Ishikawa (cell line): ENCODE measurements around the gene EMC9.

ENCODE experiments used
- CEBPB ChIP-seq: IDR thresholded peaks from 2 replicates; pipeline ENCODE4 v1.6.1; 2012
- CREB1 ChIP-seq: IDR thresholded peaks from 2 replicates; pipeline ENCODE4 v1.6.1; 2012; ENCODE audit warnings: low read depth
- EGR1 ChIP-seq: IDR thresholded peaks from 2 replicates; pipeline ENCODE4 v1.6.1; 2012
- EP300 ChIP-seq: IDR thresholded peaks from 2 replicates; pipeline ENCODE4 v1.6.1; 2012; ENCODE audit warnings: borderline replicate concordance
- FOXM1 ChIP-seq: IDR thresholded peaks from 2 replicates; pipeline ENCODE4 v1.6.1; 2012; ENCODE audit warnings: low read depth, borderline replicate concordance
- NFIC ChIP-seq: IDR thresholded peaks from 2 replicates; pipeline ENCODE4 v1.6.1; 2012
- RAD21 ChIP-seq: IDR thresholded peaks from 2 replicates; pipeline ENCODE4 v1.6.1; 2012; ENCODE audit warnings: low read depth
- REST ChIP-seq: IDR thresholded peaks from 2 replicates; pipeline ENCODE4 v1.6.1; 2012; ENCODE audit warnings: low read depth, mild to moderate bottlenecking
- TAF1 ChIP-seq: IDR thresholded peaks from 2 replicates; pipeline ENCODE4 v1.6.1; 2012; ENCODE audit warnings: low read depth, mild to moderate bottlenecking
- TCF12 ChIP-seq: IDR thresholded peaks from 2 replicates; pipeline ENCODE4 v1.6.1; 2012; ENCODE audit warnings: low read depth
- TEAD4 ChIP-seq: IDR thresholded peaks from 2 replicates; pipeline ENCODE4 v1.6.1; 2012
- YY1 ChIP-seq: IDR thresholded peaks from 2 replicates; pipeline ENCODE4 v1.6.1; 2012; ENCODE audit warnings: low read depth
- ZBTB7A ChIP-seq: IDR thresholded peaks from 2 replicates; pipeline ENCODE4 v1.6.1; 2012; ENCODE audit warnings: low read depth
- TF ChIP-seq, protein P1 (sequence below): IDR thresholded peaks from 2 replicates; pipeline ENCODE4 v1.6.1; 2012
- TF ChIP-seq, protein P2 (sequence below): IDR thresholded peaks from 2 replicates; pipeline ENCODE4 v1.6.1; 2012

Gene EMC9

GRCh38 chr14:24135584-24135833, 5.9 kb downstream of the EMC9 start:
- no peak for TF ChIP-seq CREB1
- TF ChIP-seq RAD21 = no peak
- TF ChIP-seq EP300 = no peak
- TF ChIP-seq TCF12 = no peak
- TF ChIP-seq YY1 = no peak
- no peak for TF ChIP-seq REST
- TF ChIP-seq TEAD4 = no peak
- no peak for TF ChIP-seq FOXM1
- TF ChIP-seq, protein P1, sequence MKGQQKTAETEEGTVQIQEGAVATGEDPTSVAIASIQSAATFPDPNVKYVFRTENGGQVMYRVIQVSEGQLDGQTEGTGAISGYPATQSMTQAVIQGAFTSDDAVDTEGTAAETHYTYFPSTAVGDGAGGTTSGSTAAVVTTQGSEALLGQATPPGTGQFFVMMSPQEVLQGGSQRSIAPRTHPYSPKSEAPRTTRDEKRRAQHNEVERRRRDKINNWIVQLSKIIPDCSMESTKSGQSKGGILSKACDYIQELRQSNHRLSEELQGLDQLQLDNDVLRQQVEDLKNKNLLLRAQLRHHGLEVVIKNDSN = no peak
- no peak for TF ChIP-seq ZBTB7A
- no peak for TF ChIP-seq CEBPB
- no peak for TF ChIP-seq TAF1
- TF ChIP-seq, protein P2, sequence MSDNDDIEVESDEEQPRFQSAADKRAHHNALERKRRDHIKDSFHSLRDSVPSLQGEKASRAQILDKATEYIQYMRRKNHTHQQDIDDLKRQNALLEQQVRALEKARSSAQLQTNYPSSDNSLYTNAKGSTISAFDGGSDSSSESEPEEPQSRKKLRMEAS = no peak
- TF ChIP-seq EGR1 = no peak
- no peak for TF ChIP-seq NFIC

DNA sequence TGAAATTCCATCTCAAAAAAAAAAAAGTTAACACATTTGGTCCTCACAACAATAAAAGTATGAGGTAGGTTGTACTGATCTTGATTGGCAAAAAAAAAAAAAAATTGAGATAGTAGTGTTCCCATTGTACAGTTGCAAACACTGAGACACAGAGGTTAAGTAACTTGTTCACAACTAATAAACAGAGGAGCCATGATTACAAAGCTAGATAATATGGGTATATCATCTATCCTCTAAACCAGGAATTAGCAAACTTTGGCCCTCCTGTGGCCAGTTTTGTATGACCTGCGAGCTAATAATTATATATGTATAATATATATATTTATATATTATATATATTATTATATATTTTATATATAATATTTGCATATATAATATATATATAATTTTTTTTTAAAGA, 7.7 kb downstream of the EMC9 start:
- TF ChIP-seq ZBTB7A (no peak), YY1 (no peak), NFIC (no peak), CEBPB (no peak), TCF12 (no peak), EP300 (no peak)
- TF ChIP-seq, protein P1 = no peak

DNA sequence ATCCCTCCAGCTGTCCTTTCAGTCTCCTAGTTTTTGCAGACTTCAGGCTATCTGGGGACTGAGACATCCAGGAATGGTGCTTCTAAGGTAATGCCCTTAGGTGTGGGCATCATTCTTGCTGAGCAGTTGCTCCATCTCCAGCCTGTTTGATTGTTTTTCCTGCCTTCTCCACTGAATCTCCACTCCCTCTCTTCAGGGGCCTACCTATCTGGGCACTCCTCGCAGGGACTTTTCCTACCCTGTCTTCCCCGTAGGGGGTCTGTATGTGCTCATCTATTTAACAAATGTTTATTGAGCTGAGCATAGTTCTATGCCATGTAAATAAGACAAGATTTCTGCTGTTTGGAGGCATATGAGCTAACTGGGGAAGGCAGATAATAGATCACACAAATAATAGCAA, 8.4 kb downstream of the EMC9 start:
- TF ChIP-seq, protein P2 = no peak
- TF ChIP-seq FOXM1 (no peak), TCF12 (no peak), CEBPB (no peak), NFIC (no peak), YY1 (no peak), ZBTB7A (no peak), EGR1 (no peak), RAD21 (no peak)

DNA sequence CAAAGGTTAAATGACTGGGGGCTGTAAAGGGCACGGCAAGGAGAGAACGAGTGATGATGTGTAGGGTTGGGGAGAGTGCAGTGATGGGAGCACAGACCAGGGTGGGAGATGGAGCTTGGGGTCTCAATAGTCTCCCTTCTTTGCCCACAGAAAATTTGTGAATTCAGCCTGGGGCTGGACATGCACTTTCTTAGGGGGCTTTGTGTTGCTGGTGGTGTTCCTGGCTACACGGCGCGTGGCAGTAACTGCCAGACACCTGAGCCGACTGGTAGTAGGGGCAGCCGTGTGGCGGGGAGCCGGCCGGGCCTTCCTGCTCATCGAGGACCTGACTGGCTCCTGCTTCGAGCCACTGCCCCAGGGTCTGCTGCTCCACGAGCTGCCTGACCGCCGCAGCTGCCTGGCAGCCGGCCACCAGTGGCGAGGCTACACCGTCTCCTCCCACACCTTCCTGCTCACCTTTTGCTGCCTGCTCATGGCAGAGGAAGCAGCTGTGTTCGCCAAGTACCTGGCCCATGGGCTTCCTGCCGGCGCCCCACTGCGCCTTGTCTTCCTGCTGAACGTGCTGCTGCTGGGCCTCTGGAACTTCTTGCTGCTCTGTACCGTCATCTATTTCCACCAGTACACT, 9.2 kb downstream of the EMC9 start:
- TF ChIP-seq, protein P2 = no peak
- TF ChIP-seq, protein P1 = no peak
- TF ChIP-seq YY1 = no peak
- no peak for TF ChIP-seq EP300
- no peak for TF ChIP-seq EGR1
- TF ChIP-seq RAD21 = no peak
- no peak for TF ChIP-seq FOXM1
- TF ChIP-seq REST = no peak
- no peak for TF ChIP-seq CREB1
- TF ChIP-seq ZBTB7A = no peak
- TF ChIP-seq CEBPB = no peak
- TF ChIP-seq TAF1 = no peak
- no peak; the same call in 1 of the 2 replicates for TF ChIP-seq NFIC
- TF ChIP-seq TCF12 = no peak
- TF ChIP-seq TEAD4 = no peak

- no peak for TF ChIP-seq TCF12
- no peak for TF ChIP-seq TAF1
- no peak for TF ChIP-seq ZBTB7A
- TF ChIP-seq RAD21 = no peak
- TF ChIP-seq CREB1 = no peak
- no peak for TF ChIP-seq CEBPB
- TF ChIP-seq, protein P1 = no peak
- TF ChIP-seq REST = no peak
- no peak for TF ChIP-seq NFIC
- TF ChIP-seq TEAD4 = no peak
Observed at GRCh38 chr14:24131549-24131966, 9.8 kb downstream of the EMC9 start.
